Activated CD4-positive, alpha-beta T cell treated with anti-CD3 and anti-CD28 coated beads, Interleukin-2, amount 50 U/mL, for 24 hours (primary cell): ENCODE results near the gene LRRK2.
"Not testable (repeated sequence)": the region's sequence is repeated elsewhere in the genome, so short reads cannot be mapped to it uniquely, and the experiment has no call there.

ENCODE experiments used
- DNase-seq, 2 donors: peaks; one replicate each; pipeline ENCODE4 v3.0.0-alpha.2; 2020; ENCODE audit warnings: low read depth in 1 of 2, low spot score in 1 of 2

LRRK2 gene

GRCh38 chr12:40212566-40212965 lies 12.2 kb upstream of the LRRK2 start:
- no peak for DNase-seq

- DNase-seq, result no peak
These were observed 8.8 kb upstream of the LRRK2 start for GRCh38 chr12:40215982-40216381.

DNA sequence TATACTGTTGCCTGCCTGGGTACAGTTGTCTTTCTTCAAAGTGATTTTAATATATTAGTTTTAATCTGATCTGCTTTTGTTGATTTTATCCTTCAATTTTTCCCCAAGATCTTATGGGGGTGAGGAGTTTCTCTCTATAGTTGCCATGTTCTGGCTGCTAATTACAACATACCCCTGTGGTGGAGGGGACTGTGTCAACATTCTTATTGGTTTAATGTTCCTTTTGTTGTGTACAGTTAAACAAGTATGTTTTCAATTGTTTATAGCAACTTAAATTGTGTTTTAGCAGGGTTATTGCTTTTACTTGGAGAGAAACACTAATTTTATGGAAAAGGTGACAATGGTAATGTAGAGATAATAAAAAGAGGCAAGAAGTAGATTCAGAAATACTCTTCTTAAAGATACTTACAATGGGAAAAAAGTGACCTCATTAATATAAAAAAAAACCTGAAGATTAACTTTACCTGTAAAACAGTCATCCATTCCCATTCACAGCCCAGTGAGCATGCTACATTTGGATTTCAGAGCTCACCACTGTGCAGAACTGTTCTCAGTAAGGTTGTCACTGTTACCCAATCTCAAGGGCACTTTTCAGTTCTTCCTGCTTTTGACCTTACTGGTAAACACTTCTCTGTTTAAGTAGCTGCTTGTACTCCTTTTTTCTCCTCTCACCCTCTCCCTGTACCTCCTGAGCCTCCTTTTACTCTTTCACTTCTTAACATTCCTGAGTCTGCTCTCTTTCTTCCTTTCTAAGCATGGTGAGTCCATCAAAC lies 8.1 kb upstream of the LRRK2 start:
- no peak for DNase-seq

DNA sequence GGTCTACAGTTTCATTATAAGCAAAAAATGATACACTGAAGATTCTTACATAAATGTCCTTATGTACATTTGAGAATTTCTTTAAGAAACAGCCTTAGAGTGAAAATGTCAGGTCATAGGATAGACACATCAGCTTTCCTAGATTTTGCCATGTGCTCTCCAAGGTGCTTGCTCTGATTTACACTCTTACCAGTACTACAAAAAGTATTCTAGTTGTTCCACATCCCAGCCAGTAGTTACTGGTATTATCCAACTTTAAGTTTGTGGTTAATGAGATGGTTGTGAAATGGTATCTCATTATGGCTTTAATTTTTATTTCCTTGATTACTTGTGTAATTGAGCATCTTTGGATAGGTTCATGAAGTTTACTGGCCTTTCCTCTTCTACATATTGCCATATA lies 5.0 kb upstream of the LRRK2 start:
- no peak for DNase-seq

DNA sequence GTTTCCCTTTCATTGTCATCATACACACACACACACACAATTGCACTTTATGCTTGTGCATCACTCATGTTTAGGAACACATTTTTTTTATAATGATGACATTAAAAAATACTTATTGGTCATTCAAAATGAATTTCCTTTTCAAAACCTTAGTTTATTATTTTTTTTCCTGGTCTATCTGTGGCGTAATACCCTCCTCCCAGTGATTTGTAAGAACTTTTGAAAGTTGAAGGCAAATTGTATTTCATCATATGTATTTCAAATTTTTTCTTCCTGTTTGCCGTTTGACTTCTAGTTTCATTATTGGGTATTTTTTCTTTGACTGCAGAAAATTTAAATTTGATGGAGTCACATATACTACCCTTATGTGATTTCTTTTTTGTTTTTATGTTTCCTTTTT lies 2.5 kb upstream of the LRRK2 start:
- DNase-seq, result no peak

DNA sequence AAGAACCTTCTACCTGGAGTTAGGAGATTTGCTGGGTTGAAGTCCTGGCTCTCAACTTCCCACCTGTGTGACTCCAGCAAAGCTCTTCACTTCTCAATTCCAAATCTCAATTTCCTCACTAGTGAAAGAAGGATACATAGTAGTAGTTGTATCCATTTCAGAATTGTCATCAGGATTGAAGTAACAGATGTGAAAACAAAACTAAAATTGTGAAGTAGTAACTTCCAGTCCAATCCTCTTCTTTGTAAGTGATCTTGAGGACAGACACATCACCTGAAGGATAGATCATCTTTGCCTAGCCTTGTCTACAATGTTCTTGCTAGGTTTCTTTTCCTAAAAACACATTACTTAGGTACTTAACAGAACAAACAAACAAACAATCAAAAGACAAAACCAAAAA lies 1.2 kb upstream of the LRRK2 start:
- DNase-seq, result no peak

DNA sequence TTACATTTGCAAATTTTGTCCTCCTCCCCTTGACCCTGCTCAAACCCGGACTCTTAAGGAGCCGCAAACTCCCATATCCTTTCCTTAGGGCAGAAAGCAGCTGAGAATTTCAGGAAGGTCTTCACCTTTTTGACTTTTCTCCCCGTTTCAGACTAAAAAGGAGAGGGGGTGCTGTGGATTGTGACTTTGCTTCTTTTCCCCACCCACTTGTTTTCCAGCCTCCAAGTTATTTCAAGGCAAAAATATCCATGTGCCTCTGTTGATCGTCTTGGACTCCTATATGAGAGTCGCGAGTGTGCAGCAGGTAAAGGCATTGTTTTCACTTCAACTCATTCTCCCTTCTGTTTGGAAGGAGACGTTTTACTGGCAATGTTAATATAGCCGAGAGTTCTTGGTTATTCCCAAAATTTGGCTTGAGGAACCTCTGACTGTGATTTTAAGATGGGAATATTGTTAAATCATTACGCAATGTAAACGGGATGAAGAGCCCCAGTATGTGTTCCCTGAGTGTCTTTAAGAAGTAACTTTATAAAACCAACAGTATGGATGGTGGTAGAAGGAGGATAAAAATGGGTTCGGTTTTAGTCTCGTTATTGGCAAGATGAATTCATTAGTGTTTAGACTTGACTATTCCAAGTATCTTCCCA lies 663 bp downstream of the LRRK2 start:
- DNase-seq, result no peak

- DNase-seq, result no peak
These were observed 1.3 kb downstream of the LRRK2 start for GRCh38 chr12:40225984-40226602.

DNA sequence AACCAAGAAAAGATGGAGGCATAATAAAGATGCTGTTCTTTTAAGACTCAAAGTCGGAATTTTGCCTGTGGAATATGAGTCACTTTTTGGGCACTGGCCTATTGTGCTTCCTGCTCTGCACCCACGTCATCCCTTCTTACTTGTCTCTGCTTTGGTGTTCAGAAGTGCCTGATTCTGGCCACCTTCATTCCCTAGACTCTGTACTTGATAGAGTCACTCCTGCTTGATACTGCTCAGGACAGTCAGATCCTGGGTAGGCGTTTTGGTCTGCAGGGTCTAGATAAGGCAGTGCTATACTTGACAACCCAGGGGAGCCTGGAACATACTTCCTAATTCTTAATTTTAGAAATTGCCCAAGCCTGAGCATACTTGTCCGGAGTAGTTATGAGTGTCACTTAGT lies 1.9 kb downstream of the LRRK2 start:
- DNase-seq, result no peak

GRCh38 chr12:40227447-40227846 lies 2.6 kb downstream of the LRRK2 start:
- DNase-seq, result no peak

GRCh38 chr12:40228727-40229126 lies 3.9 kb downstream of the LRRK2 start:
- no peak for DNase-seq

GRCh38 chr12:40229690-40230651 lies 5.2 kb downstream of the LRRK2 start:
- no peak for DNase-seq

GRCh38 chr12:40232602-40233001 lies 7.8 kb downstream of the LRRK2 start:
- DNase-seq, result no peak

- DNase-seq, result no peak
These were observed 9.1 kb downstream of the LRRK2 start for GRCh38 chr12:40233741-40234367.

DNA sequence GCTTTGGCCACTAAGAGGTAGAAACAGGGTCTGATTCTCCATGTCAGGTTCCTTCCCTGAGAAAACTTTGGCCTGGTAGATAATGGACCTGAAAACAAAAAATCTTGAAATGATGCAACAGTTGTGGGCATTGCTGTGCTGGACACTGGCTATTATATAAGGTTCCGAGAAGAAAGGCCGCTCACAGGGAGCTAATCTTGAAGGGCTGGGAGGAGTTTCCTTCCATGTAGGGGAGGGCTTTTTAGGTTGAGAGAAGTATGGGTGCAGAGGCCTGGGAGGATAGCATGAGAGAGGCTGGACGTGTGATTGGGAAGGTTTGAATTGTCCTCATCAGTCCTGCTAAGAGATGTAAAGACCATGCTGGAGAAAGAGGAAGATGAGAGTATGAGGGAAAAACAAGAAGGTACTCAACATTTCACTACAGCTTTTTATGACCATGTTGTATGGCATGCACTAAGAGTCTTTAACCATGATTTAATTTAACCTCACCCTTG lies 11.6 kb downstream of the LRRK2 start:
- DNase-seq, result no peak

GRCh38 chr12:40238266-40238902 lies 13.6 kb downstream of the LRRK2 start:
- DNase-seq, result no peak

DNA sequence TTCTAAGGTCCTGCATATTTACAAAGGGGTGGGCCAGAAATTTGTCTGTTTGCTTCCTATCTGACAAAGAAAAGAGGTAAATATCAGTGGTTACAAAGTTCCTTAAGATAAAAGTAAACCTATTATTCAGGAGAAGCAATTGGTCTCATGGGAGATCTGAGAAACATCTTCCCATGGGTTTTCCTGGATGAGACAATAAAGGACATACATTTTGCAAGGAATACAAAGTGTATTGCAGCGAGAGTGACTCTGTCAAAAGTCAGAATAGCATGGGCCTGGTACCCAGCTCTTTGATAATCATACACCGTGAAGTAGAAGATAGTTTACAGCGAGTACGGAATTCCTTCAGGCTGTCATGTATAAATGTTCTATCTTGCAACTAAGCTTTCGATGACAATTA lies 14.2 kb downstream of the LRRK2 start:
- DNase-seq, result no peak

DNA sequence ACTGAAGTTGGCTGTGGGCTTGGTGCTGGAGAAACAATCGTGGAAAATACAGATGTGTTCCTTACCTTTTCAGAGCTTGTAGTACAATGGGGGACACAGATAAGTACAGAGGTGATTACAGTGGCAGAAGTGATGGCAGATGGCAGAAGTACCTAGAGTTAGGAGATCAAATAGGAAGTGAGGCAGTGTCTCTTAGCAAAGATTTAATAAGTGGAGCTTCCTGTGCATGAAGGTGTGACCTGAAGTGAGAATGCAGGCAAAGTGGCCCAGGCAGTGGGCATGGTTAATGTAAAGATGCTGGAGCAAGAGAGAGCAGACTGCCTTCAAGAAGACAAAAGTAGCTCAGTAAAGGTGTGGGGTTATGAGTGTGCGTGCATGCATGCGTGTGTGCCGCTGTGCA lies 16.0 kb downstream of the LRRK2 start:
- no peak for DNase-seq

GRCh38 chr12:40241741-40242140 lies 16.9 kb downstream of the LRRK2 start:
- no peak for DNase-seq

DNA sequence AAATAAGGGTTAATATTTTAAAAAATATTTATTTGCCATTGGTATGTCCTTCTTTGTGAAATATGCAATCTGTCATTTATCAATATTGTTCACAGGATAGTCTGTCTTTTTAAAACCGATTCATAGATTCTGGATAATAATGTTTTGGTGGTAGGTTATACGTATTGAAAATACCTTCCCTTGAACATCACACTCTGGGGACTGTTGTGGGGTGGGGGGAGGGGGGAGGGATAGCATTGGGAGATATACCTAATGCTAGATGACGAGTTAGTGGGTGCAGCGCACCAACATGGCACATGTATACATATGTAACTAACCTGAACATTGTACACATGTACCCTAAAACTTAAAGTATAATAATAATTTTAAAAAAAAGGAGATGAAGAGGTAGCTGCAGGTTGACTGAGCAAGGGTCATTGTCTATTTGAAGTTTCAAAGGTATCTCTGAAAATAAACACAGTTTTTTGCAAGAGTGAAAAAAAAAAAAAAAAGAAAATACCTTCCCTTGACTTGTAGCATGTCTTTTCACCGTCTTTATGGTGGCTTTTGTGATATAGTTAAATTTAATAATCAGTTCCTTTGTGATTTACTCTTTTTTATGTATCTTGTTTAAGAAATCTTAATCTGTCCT lies 19.8 kb downstream of the LRRK2 start:
- DNase-seq, result not testable (repeated sequence)
